Loucy (cell line): ENCODE results near the gene PPCS.

Experiments used
- EZH2phosphoT487 ChIP-seq: fragments of 200-600 bp; IDR thresholded peaks from 2 replicates; pipeline ENCODE4 v1.6.1; 2018; ENCODE audit warnings: antibody characterized with exemption, mild to moderate bottlenecking, moderate library complexity, borderline replicate concordance
- TF ChIP-seq, protein P1 (sequence below): fragments of 200-600 bp; sonication (generic); conservative IDR thresholded peaks from 2 replicates; pipeline ENCODE4 v1.5.1; 2014; ENCODE audit warnings: mild to moderate bottlenecking, antibody characterized with exemption, low read length

DNA sequence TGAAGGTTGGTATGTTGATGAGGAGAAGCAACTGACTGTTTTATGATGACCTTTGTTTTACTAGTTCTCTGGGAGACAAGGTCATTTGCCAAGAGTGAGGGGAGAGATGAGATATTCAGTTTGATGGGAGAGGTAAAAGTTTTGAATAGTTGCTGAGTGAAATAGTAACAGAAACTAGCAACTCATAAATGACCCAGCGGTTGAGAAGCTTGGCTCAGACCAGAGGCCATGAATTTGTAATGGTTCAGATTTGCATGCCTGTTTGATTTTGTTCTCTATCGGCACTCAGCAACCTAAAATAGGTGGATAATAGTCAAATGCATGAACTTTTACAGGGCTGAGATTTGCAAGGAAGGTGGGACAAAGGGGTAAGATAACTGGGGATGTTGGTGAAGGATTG, 13.4 kb downstream of the PPCS start:
- TF ChIP-seq, protein P1, sequence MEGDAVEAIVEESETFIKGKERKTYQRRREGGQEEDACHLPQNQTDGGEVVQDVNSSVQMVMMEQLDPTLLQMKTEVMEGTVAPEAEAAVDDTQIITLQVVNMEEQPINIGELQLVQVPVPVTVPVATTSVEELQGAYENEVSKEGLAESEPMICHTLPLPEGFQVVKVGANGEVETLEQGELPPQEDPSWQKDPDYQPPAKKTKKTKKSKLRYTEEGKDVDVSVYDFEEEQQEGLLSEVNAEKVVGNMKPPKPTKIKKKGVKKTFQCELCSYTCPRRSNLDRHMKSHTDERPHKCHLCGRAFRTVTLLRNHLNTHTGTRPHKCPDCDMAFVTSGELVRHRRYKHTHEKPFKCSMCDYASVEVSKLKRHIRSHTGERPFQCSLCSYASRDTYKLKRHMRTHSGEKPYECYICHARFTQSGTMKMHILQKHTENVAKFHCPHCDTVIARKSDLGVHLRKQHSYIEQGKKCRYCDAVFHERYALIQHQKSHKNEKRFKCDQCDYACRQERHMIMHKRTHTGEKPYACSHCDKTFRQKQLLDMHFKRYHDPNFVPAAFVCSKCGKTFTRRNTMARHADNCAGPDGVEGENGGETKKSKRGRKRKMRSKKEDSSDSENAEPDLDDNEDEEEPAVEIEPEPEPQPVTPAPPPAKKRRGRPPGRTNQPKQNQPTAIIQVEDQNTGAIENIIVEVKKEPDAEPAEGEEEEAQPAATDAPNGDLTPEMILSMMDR = no peak
- TF ChIP-seq EZH2phosphoT487 = no peak
